Measurements from ENCODE around the gene MPV17L. TPM values are rescaled to one million over a fixed set of nuclear protein-coding genes. Genes with fewer than 3 reads are reported as not detected.

The MPV17L gene
- total and polyA plus RNA-seq, 5 donors: 7.2 to 10.3 (median 8.3) TPM

Other genes with a start within 250 kb of the MPV17L start
- gene NPIPA5, start 17.5 kb upstream of the MPV17L start, total RNA-seq: 10 to 100 TPM in 1 of 4 donors, 1 to 10 TPM in 3; 5.0 to 18.5 (median 6.7) TPM
- 16.5 TPM for gene NPIPA5, start 17.5 kb upstream of the MPV17L start, polyA plus RNA-seq
- 10 to 100 TPM; 54.7 to 74.7 (median 60.8) TPM for gene BMERB1, start 38.8 kb downstream of the MPV17L start, total RNA-seq
- gene BMERB1, start 38.8 kb downstream of the MPV17L start, polyA plus RNA-seq: 36.9 TPM
- 10 to 100 TPM; 47.0 to 57.3 (median 52.3) TPM for gene MARF1, start 247.4 kb downstream of the MPV17L start, total RNA-seq
- gene MARF1, start 247.4 kb downstream of the MPV17L start, polyA plus RNA-seq: 15.8 TPM